H1 (cell line): ENCODE results near the gene MRI1. TPM values are rescaled to one million over a fixed set of nuclear protein-coding genes. Genes with fewer than 3 reads are reported as not detected.

Experiments used
- CTCF ChIA-PET: fragments of 300-600 bp; sonication (Branson Sonifier 250); formaldehyde crosslinking; loops from one replicate; lab custom pipeline; 2021; ENCODE audit not compliant: partially characterized antibody; lab: Charles Lee
- POLR2A ChIA-PET: fragments of 300-600 bp; sonication (Branson Sonifier 250); formaldehyde crosslinking; loops from one replicate; lab custom pipeline; 2021; ENCODE audit warnings: inconsistent platforms; ENCODE audit not compliant: partially characterized antibody; lab: Charles Lee
- DNase-seq, 2 experiments: peaks; one replicate each; pipeline versions ENCODE4 v3.0.0 to v3.0.0-alpha.2; 2010 to 2022; ENCODE audit warnings: low spot score in 2 of 2, low read depth in 1 of 2, mixed read lengths in 1 of 2
- FAIRE-seq: peaks from 2 replicates; lab custom pipeline; 2011; peaks lifted over from hg19 to GRCh38; lab: Jason Lieb, UNC
- H2AFZ ChIP-seq: 2 replicates; pipeline ENCODE4 v1.8.1; 2012; ENCODE audit warnings: low read length, inconsistent platforms
- H2AK5ac ChIP-seq: 2 replicates; pipeline ENCODE4 v1.6.1; 2013; ENCODE audit warnings: low read depth, low read length
- H2BK120ac ChIP-seq: replicated peaks from 2 replicates; pipeline ENCODE3; 2013; ENCODE audit warnings: low read depth, low read length, inconsistent platforms
- H2BK12ac ChIP-seq: 2 replicates; pipeline ENCODE4 v1.6.1; 2013; ENCODE audit warnings: low read depth, low read length
- H2BK15ac ChIP-seq: 2 replicates; pipeline ENCODE4 v1.6.1; 2013; ENCODE audit warnings: low read length
- H2BK20ac ChIP-seq: 2 replicates; pipeline ENCODE4 v1.6.1; 2013; ENCODE audit warnings: low read length
- H2BK5ac ChIP-seq: 2 replicates; pipeline ENCODE4 v1.6.1; 2013; ENCODE audit warnings: low read depth, low read length
- H3K14ac ChIP-seq: 2 replicates; pipeline ENCODE4 v1.6.1; 2013; ENCODE audit warnings: inconsistent platforms; ENCODE audit not compliant: insufficient read length
- H3K18ac ChIP-seq: 2 replicates; pipeline ENCODE4 v1.6.1; 2013; ENCODE audit warnings: low read length; ENCODE audit errors: extremely low read depth
- H3K23ac ChIP-seq: 2 replicates; pipeline ENCODE4 v1.6.1; 2013; ENCODE audit warnings: inconsistent platforms; ENCODE audit not compliant: insufficient read length
- H3K23me2 ChIP-seq: 2 replicates; pipeline ENCODE4 v1.6.1; 2013; ENCODE audit warnings: low read depth, low read length
- H3K27ac ChIP-seq: 2 replicates; pipeline ENCODE4 v1.6.1; 2011; ENCODE audit warnings: low read depth, low read length, inconsistent platforms
- H3K27me3 ChIP-seq, 4 experiments: replicated peaks in 1 of 4; 1 replicate in 1 of 4; 2 replicates in 3 of 4; pipeline versions ENCODE4 v1.6.1 to v1.8.1; 2011 to 2013; ENCODE audit warnings: low read length in 3 of 4, mild to moderate bottlenecking in 3 of 4, inconsistent platforms in 2 of 4, mixed read lengths in 2 of 4, moderate library complexity in 1 of 4; ENCODE audit not compliant: control insufficient read depth in 3 of 4, insufficient read depth in 3 of 4; ENCODE audit errors: extremely low read depth in 1 of 4
- H3K36me3 ChIP-seq, 4 experiments: 2 replicates each; pipeline versions ENCODE4 v1.6.1 to v1.8.1; 2011 to 2013; ENCODE audit warnings: mild to moderate bottlenecking in 4 of 4, low read length in 3 of 4, moderate library complexity in 2 of 4, control low read depth in 1 of 4, inconsistent platforms in 1 of 4; ENCODE audit not compliant: insufficient read depth in 4 of 4, control insufficient read depth in 2 of 4
- H3K4ac ChIP-seq: replicated peaks from 2 replicates; pipeline ENCODE3; 2013; ENCODE audit warnings: low read length, low read depth, mixed read lengths, inconsistent platforms; ENCODE audit not compliant: insufficient read length
- H3K4me1 ChIP-seq, 4 experiments: replicated peaks in 1 of 4; 1 replicate in 1 of 4; 2 replicates in 3 of 4; pipeline versions ENCODE4 v1.6.1 to v1.8.1; 2011 to 2013; ENCODE audit warnings: low read length in 3 of 4, inconsistent platforms in 2 of 4, mixed read lengths in 1 of 4; ENCODE audit not compliant: insufficient read depth in 4 of 4, control insufficient read depth in 3 of 4
- H3K4me2 ChIP-seq, 2 experiments: 2 replicates each; pipeline versions ENCODE4 v1.6.1 to v1.8.1; 2011 to 2013; ENCODE audit warnings: low read depth in 2 of 2, low read length in 2 of 2, control low read depth in 1 of 2, inconsistent platforms in 1 of 2, mild to moderate bottlenecking in 1 of 2; ENCODE audit not compliant: insufficient read depth in 1 of 2
- H3K4me3 ChIP-seq, 4 experiments: fragments of 200-600, 300-600 bp in 1 of 4; sonication (generic), shearing (Covaris generic), sonication (Bioruptor Twin) in 1 of 4; 2 replicates each; pipeline versions ENCODE4 v1.5.1 to v1.8.1; 2011 to 2016; ENCODE audit warnings: low read length in 4 of 4, low read depth in 3 of 4, control low read depth in 2 of 4, inconsistent platforms in 2 of 4, mild to moderate bottlenecking in 2 of 4, mixed read lengths in 1 of 4, moderate library complexity in 1 of 4; ENCODE audit not compliant: insufficient read depth in 2 of 4; ENCODE audit errors: extremely low read depth in 1 of 4
- H3K56ac ChIP-seq: replicated peaks from 2 replicates; pipeline ENCODE3; 2013; ENCODE audit warnings: low read depth, mild to moderate bottlenecking, mixed read lengths, low read length, inconsistent platforms; ENCODE audit not compliant: insufficient read length
- H3K79me1 ChIP-seq: 2 replicates; pipeline ENCODE4 v1.6.1; 2013; ENCODE audit warnings: low read depth, low read length, control low read depth
- H3K79me2 ChIP-seq, 2 experiments: 2 replicates each; pipeline versions ENCODE4 v1.6.1 to v1.8.1; 2012 to 2013; ENCODE audit warnings: low read length in 2 of 2, mild to moderate bottlenecking in 2 of 2, inconsistent platforms in 1 of 2; ENCODE audit not compliant: insufficient read depth in 2 of 2, control insufficient read depth in 1 of 2
- H3K9ac ChIP-seq, 4 experiments: replicated peaks in 1 of 4; 1 replicate in 1 of 4; 2 replicates in 3 of 4; pipeline versions ENCODE4 v1.6.1 to v1.8.1; 2011 to 2013; ENCODE audit warnings: low read depth in 3 of 4, low read length in 3 of 4, control low read depth in 2 of 4, mild to moderate bottlenecking in 2 of 4, moderate library complexity in 2 of 4, inconsistent platforms in 1 of 4; ENCODE audit errors: extremely low read depth in 1 of 4
- H3K9me3 ChIP-seq, 2 experiments: 2 replicates each; pipeline versions ENCODE4 v1.6.1 to v1.8.1; 2012 to 2013; ENCODE audit warnings: mild to moderate bottlenecking in 2 of 2, moderate library complexity in 2 of 2, control low read depth in 1 of 2, inconsistent platforms in 1 of 2, low read depth in 1 of 2, low read length in 1 of 2, mixed read lengths in 1 of 2; ENCODE audit not compliant: insufficient read depth in 2 of 2
- H4K20me1 ChIP-seq, 2 experiments: replicated peaks in 1 of 2; 2 replicates each; pipeline versions ENCODE3 to v1.8.1; 2011 to 2013; ENCODE audit warnings: inconsistent platforms in 2 of 2, low read length in 2 of 2, mild to moderate bottlenecking in 1 of 2; ENCODE audit not compliant: insufficient read depth in 2 of 2, control insufficient read depth in 1 of 2
- H4K5ac ChIP-seq: 2 replicates; pipeline ENCODE4 v1.6.1; 2013; ENCODE audit warnings: low read length, low read depth, mixed read lengths, inconsistent platforms; ENCODE audit not compliant: insufficient read length
- H4K8ac ChIP-seq: 2 replicates; pipeline ENCODE4 v1.8.0; 2013; ENCODE audit warnings: mild to moderate bottlenecking, moderate library complexity, low read length, inconsistent platforms; ENCODE audit not compliant: insufficient read depth; ENCODE audit errors: extremely low read depth
- H4K91ac ChIP-seq: replicated peaks from 2 replicates; pipeline ENCODE3; 2013; ENCODE audit warnings: low read length, mixed read lengths, inconsistent platforms; ENCODE audit not compliant: insufficient read length
- ATF2 ChIP-seq: IDR thresholded peaks from 2 replicates; pipeline ENCODE4 v1.6.1; 2012; ENCODE audit warnings: low read length, inconsistent platforms
- CBX5 ChIP-seq: fragments of 300-800, 300-1000 bp; sonication (generic); IDR thresholded peaks from 2 replicates; pipeline ENCODE4 v1.7.1; 2016; ENCODE audit warnings: antibody characterized with exemption, low read length, low read depth
- E2F6 ChIP-seq: IDR thresholded peaks from 2 replicates; pipeline ENCODE4 v1.6.1; 2012; ENCODE audit warnings: inconsistent platforms
- KDM1A ChIP-seq: fragments of 200-600, 300-600 bp; sonication (generic); IDR thresholded peaks from 2 replicates; pipeline ENCODE4 v1.7.1; 2016; ENCODE audit warnings: mild to moderate bottlenecking, low read length, borderline replicate concordance
- POLR2A ChIP-seq, 2 experiments: IDR thresholded peaks; 1 replicate in 1 of 2; 2 replicates in 1 of 2; pipeline ENCODE4 v1.6.1; 2011; ENCODE audit warnings: low read depth in 2 of 2, low read length in 2 of 2, mild to moderate bottlenecking in 2 of 2; ENCODE audit errors: control extremely low read depth in 1 of 2
- SIRT6 ChIP-seq: IDR thresholded peaks from one replicate; pipeline ENCODE4 v1.7.1; 2012; ENCODE audit warnings: low read length, inconsistent platforms
- TEAD4 ChIP-seq: IDR thresholded peaks from 2 replicates; pipeline ENCODE4 v1.6.1; 2012; ENCODE audit warnings: low read depth, low read length, inconsistent platforms, mixed read lengths
- WGBS, 2 experiments: shearing (Covaris generic) in 1 of 2; methylation state at CpG; one replicate each; pipeline versions ENCODE4 v1.1.6 to v1.1.7; 2013 to 2015; ENCODE audit warnings: low lambda C conversion rate in 2 of 2, mixed read lengths in 2 of 2, inconsistent platforms in 1 of 2, low coverage in 1 of 2, missing lambda C conversion rate in 1 of 2; ENCODE audit not compliant: insufficient replicate concordance in 2 of 2, insufficient coverage in 1 of 2, insufficient read length in 1 of 2; ENCODE audit errors: extremely low coverage in 1 of 2, missing lambda C conversion rate in 1 of 2; 5-methylcytosine and 5-hydroxymethylcytosine counted together
- long read RNA-seq, 2 experiments: library from RNA in 1 of 2; library from capped mRNA in 1 of 2; stranded (forward); transcript quantifications; one replicate each; pipeline ENCODE4 v2.0.0, GENCODE V29; 2021; ENCODE audit warnings: inconsistent platforms in 1 of 2
- polyA minus RNA-seq, 3 experiments: library from RNA; depleted of rRNA, polyadenylated mRNA; stranded (reverse); fragments of >200 nt; gene quantifications; 1 replicate in 2 of 3; 2 replicates in 1 of 3; pipeline ENCODE4 v1.2.3, GENCODE V29; 2011
- polyA plus RNA-seq, 7 experiments: library from polyadenylated mRNA; depleted of rRNA in 3 of 7; stranded (reverse) in 5 of 7; unstranded in 2 of 7; fragments of >200 nt in 5 of 7; fragments of 200-250 nt in 2 of 7; gene quantifications; 1 replicate in 5 of 7; 2 replicates in 1 of 7; 4 replicates in 1 of 7; pipeline versions ENCODE4 v1.2.1 to v1.2.3, GENCODE V29; 2011 to 2013; ENCODE audit warnings: missing spikeins in 2 of 7, mixed read lengths in 2 of 7
- total RNA-seq: library from RNA; stranded (reverse); fragmentation: NEBNext Ultra II Directional; extraction: Animal tissue kit (Norgen Biotek cat#: 25700); gene quantifications from 2 replicates; pipeline ENCODE4 v1.2.1, GENCODE V29; 2021

The MRI1 gene
- total RNA-seq (21.7 and 24.5 TPM in 2 replicates), polyA plus RNA-seq (2011; rRNA removed) (29.5 and 44.6 TPM in 2 replicates), polyA minus RNA-seq (2011; rRNA and poly(A)+ RNA removed) (14.9 and 18.8 TPM in 2 replicates)
- 35.0 TPM for polyA plus RNA-seq (2011; cell fraction: cytosol; rRNA removed)
- 91.3 TPM for polyA plus RNA-seq (2011; cell fraction: nucleus; rRNA removed)
- polyA plus RNA-seq (2012, experiment 1 of 2), result 14.6 to 20.0 TPM (median 18.0 TPM) in 4 replicates
- 21.8 TPM for polyA plus RNA-seq (2012, experiment 2 of 2)
- 21.4 TPM for polyA plus RNA-seq (2013, experiment 1 of 2)
- 20.1 TPM for polyA plus RNA-seq (2013, experiment 2 of 2)
- polyA minus RNA-seq (2011; cell fraction: cytosol; rRNA and poly(A)+ RNA removed), result 22.0 TPM
- 18.2 TPM for polyA minus RNA-seq (2011; cell fraction: nucleus; rRNA and poly(A)+ RNA removed)
- long read RNA-seq, experiment 1, partial matches to known transcripts, result 1 of 13 reads
- long read RNA-seq, experiment 1, other reads (novel, unspliced or antisense), result 11 of 13 reads
- long read RNA-seq, experiment 2, result 0 reads

DNA sequence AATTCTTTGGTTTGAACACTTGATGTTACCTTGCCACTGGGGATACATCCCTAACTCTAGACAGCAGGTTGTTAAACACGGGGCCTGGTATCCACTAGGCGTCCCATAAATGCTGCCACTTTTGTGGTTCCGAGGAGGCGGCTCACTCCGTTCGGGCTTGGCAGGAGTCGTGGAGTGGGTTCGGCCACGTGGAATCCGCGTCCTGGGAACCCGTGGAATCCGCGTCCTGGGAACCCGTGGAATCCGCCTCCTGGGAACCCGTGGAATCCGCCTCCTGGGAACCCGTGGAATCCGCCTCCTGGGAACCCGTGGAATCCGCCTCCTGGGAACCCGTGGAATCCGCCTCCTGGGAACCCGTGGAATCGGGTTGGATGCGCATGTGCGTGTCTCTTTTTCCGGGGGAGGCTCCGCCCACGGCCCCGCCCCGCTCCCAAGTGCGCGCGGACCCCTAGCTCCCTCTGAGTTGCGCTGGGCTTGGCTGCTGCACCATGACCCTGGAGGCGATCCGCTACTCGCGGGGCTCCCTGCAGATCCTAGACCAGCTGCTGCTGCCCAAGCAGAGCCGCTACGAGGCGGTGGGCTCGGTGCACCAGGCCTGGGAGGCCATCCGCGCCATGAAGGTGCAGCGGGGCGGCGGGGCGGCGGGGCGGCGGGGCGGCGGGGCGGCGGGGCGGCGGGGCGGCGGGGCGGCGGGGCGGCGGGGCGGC, at the start of gene MRI1:
TSS of gene MRI1 (plus strand) at position 422 of the 707 bp plus-strand sequence. CDS start at position 489, 67 bp downstream.
- Histone ChIP-seq H3K79me2 (no peaks in the 10 kb centered on the region), H2BK5ac (no peak within 1 kb of the TSS; the same call in 1 of the 2 replicates), H2AK5ac (no peak within 1 kb of the TSS), H3K18ac (no peak within 1 kb of the TSS; the same call in 1 of the 2 replicates), H3K23me2 (peaks cover 7% of the 10 kb centered on the region; the same call in 1 of the 2 replicates), H3K23ac (no peak within 1 kb of the TSS), H4K20me1 (peaks cover 0 to 2% of the 10 kb centered on the region in 2 experiments), H3K27me3 (no peaks in the 10 kb centered on the region; a peak in 1 of 7 replicates), H3K27ac (no peak within 1 kb of the TSS), H4K91ac (no peak within 1 kb of the TSS), H2BK15ac (no peak within 1 kb of the TSS), H3K14ac (no peak within 1 kb of the TSS), H3K4me3 (peak within 1 kb of the TSS; percentile 47 to 88 (median 52)), H3K4me2 (peak within 1 kb of the TSS; percentile 87 to 99), H3K9me3 (no peaks in the 10 kb centered on the region), H3K56ac (no peak within 1 kb of the TSS), H2AFZ (peak within 1 kb of the TSS; percentile 1; the same call in 1 of the 2 replicates), H2BK20ac (no peak within 1 kb of the TSS), H3K36me3 (peaks cover 0 to 30% (median 6%) of the 10 kb centered on the region in 4 experiments; a peak in 6 of 8 replicates), H4K5ac (no peak within 1 kb of the TSS), H3K79me1 (no peaks in the 10 kb centered on the region), H3K4me1 (peaks cover 0 to 9% (median 2%) of the 10 kb centered on the region in 4 experiments; a peak in 3 of 7 replicates), H3K4ac (no peak within 1 kb of the TSS), H4K8ac (peak within 1 kb of the TSS; percentile 35; the same call in 1 of the 2 replicates), H2BK120ac (no peak within 1 kb of the TSS), H3K9ac (peak within 1 kb of the TSS in 1 of 4 experiments; percentile 38; a peak in 2 of 7 replicates), H2BK12ac (no peak within 1 kb of the TSS)
- no peak for FAIRE-seq
- POLR2A ChIA-PET, result interaction anchor here (1.1 to 6.7 kb wide), 4 partner anchors 10 to 62 kb away, joined by 3 to 39 read pairs (median 4); partner anchors contain the start of gene C19orf53
- WGBS, 2 experiments, result 25% methylated on average over 36 of the region's 67 CpGs; no CpG with 5 or more reads in 1 of the 2 experiments
- CTCF ChIA-PET, result interaction anchor here (1.4 to 2.6 kb wide), 2 partner anchors 10 to 19 kb away, joined by 4 to 18 read pairs; partner anchors contain the start of gene C19orf53
- DNase-seq, result peak in 1 of 2 experiments; percentile 72
- TF ChIP-seq E2F6 (no peak), ATF2 (no peak), SIRT6 (no peak), KDM1A (0 out of 2 replicates have a peak, but pooled peaks have one; percentile 47), CBX5 (no peak), POLR2A (IDR thresholded peaks at IDR 0.05; ENCODE audit: control extremely low read depth in 1 of 2, low read depth in 2 of 2, low read length in 2 of 2) (no peak), TEAD4 (0 out of 2 replicates have a peak, but pooled peaks have one; percentile 5)
